GM21447 (cell line): Measurements from ENCODE around the gene NOC4L.
"Not testable (repeated sequence)": the region's sequence is repeated elsewhere in the genome, so short reads cannot be mapped to it uniquely, and the experiment has no call there.

Experiments
- ATAC-seq: cut with Tn5 transposase; IDR thresholded peaks from one replicate; pipeline ENCODE4 v1.9.1; 2021; ENCODE audit not compliant: unreplicated experiment

NOC4L gene

DNA sequence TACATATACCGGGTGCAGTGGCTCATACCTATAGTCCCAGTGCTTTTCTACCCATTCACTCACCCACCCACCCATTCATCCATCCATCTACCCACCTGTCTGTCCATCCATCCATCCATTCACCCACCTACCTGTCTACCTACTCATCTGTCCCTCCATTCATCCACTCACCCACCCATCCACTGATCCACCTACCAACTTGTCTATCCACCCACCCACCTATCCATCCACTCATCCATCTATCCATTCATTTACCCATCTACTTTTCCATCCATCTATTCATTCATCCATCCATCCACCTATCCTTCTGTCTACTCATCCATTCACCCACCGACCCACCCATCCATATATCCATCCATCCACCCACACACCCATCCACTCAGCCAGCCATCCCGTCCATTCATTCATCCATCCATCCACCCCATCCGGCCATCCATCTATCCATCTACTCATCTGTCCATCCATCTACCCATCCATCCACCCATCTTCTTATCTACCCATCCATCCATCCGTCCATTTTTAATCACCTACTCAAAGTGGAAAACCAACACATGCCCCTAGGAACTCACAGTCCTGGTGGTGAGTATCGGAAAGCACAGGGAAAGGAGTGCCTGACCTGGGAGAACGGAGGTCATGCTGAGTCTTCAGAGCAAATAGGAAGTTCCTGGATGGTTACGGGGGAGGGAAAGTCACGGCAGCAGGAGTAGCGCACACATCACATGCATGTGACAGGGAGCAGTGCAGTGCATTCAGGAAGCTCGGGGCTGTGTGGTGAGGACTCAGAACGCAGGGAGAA lies 20.1 kb upstream of the NOC4L start:
- ATAC-seq: no peak

DNA sequence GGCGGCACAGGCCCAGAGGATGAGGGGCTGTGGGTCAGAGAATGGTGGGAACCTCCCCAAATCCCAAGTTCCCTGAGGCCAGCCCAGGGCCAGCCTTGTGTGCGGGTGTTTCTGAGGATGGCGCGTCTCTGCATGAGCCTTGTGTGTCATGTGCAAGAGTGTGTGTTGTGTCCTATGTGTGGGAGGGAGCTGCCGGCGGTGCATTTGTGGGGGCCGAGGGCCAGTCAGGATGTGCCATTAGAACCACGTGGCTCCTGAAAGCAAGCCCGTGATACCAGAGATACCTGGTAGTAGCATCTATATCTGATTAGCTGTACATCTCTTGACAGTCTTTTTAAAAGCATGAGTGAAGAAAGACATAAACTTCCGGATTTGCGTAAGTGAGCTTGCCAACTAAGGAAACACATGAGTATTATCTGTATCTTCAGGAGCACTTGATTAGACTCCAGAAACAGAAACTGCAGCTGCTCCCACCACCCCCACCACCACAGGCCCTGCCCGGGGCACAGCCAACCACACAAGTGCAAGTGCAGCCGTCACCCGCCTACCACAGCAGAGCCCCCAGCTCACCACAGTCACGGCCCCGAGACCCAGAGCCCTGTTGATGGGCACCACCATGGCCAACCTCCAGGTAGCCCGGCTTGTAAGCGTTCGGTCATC lies 19.4 kb upstream of the NOC4L start:
- ATAC-seq: no peak

DNA sequence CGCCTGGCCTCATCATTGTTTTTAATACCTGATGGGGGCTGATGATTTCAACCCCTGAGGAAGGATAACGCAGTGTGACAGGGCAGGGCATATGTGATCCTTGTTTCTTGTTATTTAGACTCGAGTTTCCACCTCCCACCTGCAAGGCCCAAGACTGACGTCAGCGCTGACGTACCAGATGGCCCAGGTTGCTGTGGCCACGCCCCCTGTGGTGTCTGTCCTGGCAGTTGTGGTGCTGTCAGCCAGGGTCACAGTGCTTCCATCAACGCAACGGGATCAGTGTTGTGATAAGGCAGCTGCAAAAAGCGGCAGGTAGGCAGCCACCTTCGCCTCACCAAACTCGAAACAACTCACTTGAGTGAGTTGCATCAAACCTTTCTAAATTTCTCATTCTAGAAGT lies 18.5 kb upstream of the NOC4L start:
- no peak for ATAC-seq

DNA sequence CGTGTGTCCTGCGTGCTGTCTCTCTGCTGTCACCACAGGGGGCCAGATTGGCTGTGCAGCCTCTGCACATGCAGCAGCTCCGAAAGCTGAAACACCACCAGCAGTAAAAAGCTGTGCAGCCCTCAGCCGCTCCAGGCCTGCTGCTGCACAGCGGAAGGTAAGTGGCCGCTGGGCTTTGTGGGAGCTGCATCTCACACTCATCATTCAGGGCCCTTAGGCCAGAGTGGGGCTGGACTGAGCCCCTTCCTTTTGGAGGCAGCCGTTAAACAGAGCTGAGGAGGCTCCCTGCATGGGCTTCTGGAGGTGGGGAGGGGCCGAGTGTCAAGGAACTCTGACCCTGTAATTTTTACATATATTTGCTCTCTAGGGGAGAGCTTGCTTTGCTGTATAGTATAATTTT lies 17.2 kb upstream of the NOC4L start:
- no peak for ATAC-seq

DNA sequence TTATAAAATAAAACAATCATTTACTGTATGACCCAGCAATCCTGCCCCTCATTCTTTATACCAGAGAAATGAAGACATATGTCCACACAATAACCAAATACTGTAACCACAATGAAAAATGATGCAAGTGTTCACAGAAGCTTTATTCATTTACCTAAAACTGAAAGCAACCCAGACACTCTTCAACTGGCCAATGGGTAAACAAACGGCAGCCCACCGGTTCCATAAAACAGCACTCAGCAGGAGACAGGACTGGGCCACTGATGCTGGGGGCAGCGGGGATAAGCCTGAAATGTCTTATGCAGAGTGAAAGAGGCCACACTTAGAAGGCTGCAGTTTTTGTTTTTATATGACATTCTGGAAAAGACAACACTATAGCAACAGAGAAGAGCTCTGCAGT lies 15.2 kb upstream of the NOC4L start:
- no peak for ATAC-seq

DNA sequence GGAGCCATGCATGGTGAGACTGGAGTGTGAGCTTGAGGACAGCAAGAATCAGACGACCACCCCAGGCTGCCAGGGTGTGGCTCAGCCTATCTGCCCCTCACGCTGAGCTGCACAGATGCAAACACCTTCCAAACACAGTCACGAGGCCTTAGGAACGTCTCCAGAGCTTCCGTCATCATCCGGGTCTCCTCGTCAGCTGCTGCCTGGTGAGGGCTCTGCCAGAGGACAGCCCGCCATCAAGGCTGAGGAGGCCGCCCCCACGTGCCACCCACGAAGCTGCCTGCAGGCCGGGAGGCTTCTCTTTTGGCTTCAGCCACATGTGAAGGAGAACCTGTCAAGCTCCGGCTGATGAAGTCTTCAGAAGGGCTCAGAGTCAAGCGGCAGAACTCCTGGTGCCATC lies 13.6 kb upstream of the NOC4L start:
- no peak for ATAC-seq

DNA sequence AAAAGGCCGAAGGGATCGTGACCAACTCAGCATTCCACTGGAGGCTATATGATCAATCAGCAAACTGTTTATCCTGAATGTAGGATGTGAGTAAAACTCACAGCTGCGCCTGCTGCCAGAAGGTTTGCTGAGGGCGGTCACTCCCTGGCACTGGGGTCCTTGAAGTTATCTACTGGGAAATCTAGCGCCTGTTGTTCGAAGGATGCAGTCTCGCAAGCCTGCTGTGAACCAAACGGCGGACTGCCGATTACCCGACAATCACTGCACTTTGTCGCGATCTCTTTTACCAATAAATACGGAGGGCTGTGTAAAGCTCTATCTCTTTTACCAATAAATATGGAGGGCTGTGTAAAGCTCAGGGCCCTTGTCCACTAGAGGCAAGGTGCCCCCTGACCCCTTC lies 13.0 kb upstream of the NOC4L start:
- ATAC-seq: no peak

DNA sequence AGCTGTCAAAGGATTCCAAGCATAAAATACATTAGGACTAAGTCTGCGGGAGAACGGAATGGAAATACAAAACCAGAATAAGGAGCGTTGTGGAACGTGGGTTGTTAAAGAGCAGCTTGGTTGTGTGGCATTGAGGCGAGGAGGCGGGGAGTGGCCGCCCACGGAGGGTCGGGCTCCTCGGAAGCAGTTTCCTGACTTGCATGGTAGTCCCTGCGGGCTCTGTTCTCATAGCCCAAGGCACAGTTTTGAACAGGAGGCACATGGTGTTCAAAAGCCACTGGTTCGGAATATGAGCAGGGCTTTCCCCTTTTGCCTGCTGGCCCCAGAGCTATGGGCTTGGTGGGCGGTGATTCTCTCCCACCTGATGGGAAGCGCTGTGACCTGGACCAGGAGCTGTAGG lies 12.3 kb upstream of the NOC4L start:
- no peak for ATAC-seq

DNA sequence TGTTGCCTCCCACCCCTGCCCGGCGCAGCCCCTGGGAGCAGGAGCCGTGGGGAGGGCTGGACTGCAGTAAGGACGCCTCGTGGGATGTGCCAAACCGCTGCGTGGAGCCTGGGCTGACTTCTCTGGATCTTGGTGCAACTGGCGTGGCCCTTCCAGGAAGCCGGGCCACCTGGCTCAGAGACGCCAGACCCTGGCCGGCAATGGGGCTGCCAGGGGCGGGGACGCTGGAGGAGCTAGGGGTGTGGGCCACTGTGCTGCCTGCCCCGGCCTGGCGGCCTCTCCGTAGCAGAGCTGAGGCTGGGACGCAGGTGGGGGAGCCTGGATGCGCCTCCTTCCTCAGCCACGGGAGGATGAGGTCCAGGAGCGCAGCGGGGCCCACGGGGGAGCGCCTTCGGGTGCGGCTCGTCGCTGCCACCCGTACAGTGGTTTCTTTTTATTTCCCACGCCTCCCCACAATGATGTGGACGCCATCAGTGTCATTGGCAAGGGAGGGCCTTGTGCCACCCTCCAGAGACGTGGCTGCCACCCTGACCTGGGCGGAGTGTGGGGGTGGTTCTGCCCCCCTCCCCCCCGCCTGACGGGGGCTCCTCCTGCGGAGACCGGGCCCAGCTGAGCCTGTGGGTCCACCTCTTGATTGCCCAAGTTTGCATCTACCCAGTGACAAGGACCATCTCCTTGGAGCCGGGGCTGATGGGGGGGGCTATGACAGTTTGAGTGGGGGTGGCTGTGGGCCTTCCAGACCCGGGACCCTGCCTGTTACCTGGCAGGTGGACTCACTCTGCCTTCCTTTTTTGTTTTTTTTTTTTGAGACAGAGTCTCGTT lies 11.4 kb upstream of the NOC4L start:
- ATAC-seq: no peak

DNA sequence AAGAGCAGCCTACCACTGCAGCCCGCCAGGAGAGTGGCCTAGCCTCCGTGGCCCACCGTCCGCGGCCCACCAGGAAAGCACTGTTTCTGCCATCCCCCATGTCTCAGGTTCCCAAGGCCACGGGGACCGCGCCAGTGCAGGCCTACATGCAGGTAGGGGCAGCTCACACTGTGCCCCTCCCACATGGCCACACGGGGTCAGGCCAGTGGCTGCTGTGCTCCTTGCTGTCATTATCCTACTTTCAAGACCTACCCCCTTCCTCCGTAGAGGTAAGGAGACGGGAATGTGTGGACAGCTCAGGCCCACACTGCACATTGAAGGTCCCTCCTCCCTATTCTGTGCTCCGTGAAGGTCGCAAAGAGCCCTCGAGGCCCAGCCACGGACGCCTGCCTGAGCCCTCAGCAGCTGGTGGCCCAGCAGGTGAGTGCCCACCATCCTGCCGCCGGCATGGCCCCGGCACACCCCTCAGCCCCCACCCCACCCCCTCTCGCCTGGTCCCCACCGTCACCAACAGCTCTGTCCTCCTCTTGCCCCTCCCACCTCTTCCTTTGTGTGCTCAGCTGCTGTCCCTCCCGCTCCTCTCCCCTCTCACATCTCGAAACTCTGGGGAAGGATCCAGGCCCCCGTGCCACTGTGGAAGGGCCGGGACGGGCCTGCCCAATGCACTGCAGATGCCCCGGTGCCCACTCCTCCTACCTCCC lies 10.2 kb upstream of the NOC4L start:
- ATAC-seq: no peak

DNA sequence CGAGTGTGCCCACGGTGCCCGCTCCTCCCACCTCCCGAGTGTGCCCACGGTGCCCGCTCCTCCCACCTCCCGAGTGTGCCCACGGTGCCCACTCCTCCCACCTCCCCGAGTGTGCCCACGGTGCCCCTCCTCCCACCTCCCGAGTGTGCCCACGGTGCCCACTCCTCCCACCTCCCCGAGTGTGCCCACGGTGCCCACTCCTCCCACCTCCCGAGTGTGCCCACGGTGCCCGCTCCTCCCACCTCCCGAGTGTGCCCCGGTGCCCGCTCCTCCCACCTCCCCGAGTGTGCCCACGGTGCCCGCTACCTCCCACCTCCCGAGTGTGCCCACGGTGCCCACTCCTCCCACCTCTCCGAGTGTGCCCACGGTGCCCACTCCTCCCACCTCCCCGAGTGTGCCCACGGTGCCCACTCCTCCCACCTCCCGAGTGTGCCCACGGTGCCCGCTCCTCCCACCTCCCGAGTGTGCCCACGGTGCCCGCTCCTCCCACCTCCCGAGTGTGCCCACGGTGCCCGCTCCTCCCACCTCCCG lies 9.5 kb upstream of the NOC4L start:
- not testable (repeated sequence) for ATAC-seq

DNA sequence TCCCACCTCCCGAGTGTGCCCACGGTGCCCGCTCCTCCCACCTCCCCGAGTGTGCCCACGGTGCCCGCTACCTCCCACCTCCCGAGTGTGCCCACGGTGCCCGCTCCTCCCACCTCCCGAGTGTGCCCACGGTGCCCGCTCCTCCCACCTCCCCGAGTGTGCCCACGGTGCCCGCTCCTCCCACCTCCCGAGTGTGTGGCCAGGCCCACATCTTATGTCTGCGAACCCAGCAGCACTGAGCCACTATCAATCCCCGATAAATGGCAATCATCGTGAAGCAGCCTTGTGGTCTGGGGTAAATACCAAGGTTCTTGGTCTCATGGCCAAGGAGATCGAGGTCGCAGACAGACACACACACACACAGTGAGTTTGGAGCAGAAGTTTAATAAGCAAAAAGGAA lies 8.0 kb upstream of the NOC4L start:
- ATAC-seq: not testable (repeated sequence)

DNA sequence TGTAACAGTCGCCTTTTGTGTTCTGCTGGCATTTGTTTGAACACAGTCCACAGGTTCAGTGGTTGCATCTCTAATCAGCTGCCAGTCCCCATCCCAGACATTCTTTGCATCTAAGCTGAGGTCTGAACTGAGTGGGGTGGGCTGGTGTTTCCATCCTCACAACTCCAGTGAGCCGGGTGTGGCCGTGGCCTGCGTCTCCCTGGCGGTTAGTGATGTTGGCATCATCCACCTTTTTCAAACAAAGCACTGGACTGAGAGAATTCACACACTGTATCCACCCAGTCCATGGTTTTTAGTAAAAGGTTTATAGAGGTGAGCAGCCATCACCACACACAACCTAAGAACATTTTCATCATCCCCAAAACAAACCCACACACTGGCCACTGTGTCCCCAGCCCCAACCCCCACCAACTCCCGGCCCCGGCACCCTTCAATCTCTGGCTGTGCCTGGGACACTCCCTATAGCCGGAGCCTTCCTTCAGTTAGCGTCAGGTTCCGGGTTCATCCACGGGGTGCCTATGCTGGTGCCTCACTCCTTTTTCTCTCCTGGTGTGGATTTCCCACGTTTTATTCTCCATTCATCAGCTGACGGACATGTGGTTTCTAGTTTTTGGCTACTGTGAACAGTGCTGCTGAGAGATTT lies 6.7 kb upstream of the NOC4L start:
- no peak for ATAC-seq

DNA sequence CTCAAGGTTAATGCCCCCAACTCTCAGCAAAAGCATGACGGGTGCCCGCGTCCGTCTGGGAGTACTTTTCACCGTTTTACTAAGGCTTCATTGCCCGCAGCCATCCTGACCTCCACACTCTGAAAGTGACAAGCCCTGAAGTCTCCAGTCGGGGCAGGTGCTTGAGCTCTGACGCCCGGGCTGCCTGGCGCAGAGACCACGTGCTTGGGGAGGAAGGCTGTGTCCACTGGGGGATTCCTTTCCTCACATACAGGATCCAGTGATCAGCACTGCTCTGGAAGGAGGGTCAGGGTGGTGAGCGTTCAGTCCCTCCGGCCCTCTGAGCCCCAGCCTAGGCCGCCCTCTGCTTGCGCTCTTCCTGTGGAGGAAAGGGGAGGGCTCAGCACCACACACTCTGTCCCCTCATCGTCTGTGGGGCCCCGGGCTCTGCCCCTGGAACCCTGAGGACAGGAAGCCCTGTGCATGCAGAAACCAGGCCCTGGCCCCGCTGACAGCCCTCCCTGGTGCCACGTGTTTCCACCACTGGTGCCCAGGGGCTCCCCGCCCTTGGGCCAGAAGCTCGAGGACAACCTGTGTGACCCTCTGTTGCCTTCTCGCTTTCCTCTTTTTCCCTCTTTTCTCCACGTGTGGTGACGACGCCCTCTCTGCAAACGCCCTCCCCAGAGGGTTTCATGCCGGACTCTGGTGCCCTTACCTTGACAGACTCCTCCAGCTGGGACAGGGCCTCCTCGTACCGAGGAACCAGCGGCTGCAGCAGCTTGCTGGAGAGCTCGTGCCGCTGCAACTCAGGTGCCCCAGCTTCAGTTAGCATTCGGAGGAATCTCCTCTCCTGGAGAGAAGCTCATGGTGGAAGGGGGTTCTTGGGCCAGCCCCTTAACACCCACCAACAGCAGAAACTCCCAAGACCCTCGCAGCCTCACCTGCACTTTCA lies 5.1 kb upstream of the NOC4L start:
- ATAC-seq: no peak

DNA sequence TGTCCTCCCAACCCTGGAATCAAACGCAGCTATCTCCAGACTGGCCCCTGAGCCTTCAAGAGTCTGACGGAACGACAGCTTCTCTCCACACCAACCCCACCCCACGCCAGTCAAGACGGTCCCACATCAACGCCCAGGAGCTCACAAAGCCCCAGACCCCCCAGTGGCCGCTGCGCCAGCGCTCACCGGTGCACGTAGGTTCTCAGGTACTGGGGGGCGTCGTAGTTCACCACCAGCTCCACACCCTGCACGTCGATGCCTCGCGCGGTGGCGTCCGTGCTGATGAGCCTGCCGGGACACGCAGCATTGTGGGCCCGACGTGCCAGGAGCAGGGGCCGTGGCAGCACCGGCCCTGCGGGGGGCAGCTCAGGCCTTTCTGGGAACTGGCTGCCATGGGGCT lies 4.3 kb upstream of the NOC4L start:
- ATAC-seq: no peak

DNA sequence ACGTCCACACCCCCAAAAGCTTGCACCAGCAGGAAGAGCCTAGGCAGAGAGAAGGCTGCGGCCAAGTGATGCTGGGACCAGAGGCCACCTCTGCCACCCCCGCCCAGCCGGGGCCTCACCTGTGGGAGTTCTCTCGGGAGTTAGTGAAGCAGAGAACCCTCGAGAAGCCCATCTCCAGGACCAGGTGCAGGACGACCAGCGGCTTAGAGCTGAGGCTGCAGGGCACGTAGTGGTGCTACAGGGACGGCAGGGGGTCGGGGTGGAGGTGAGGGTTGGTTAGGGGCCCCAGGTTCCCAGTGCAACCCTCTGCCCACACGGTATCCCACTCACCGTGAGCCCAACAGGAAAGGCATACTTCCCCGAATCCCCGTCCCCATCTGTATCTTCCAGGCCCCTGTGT lies 3.8 kb upstream of the NOC4L start:
- no peak for ATAC-seq

DNA sequence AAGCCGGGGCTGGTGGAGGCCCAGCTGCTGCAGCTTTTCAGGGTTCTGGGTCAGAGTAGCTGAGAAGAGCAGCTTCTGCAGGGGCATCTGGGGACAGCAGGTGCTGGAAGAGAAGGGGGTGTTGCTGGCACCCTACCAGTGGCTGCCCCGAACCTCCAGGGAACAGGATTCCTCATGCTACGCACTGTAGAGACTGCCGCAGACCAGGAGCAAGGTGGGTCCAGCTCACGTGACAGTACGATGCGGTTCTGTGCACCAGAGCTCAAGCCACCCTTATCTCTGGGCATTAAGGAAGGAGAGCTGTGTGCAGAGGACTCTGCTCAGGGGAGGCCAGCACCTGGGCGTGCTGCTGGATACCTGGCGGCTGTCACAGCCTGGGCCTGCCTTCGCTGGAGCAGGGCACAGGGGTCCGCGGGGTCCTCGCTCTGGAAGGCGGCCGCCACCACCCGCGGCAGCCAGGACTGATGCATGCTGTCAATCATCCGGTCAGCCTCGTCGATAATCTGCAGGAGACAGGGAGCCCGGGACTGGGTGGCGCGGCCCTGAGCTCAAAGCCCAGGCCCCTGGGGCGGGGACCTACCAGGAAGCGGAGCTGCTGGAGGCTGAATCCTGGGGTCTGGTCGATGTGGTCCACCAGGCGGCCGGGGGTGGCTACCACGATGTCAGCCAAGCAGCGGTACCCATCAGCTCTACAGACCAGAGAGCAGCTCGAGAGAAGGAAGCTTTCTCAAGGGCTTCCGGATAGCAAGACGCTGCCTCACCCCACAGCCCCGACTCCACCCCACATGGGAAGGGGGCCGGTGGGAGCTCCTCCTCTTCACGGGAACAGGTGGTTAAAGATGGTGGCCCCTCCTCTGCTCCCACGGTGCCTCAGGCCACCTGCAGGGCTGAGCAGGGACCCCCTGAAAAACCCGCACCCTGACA lies 3.1 kb upstream of the NOC4L start:
- no peak for ATAC-seq

DNA sequence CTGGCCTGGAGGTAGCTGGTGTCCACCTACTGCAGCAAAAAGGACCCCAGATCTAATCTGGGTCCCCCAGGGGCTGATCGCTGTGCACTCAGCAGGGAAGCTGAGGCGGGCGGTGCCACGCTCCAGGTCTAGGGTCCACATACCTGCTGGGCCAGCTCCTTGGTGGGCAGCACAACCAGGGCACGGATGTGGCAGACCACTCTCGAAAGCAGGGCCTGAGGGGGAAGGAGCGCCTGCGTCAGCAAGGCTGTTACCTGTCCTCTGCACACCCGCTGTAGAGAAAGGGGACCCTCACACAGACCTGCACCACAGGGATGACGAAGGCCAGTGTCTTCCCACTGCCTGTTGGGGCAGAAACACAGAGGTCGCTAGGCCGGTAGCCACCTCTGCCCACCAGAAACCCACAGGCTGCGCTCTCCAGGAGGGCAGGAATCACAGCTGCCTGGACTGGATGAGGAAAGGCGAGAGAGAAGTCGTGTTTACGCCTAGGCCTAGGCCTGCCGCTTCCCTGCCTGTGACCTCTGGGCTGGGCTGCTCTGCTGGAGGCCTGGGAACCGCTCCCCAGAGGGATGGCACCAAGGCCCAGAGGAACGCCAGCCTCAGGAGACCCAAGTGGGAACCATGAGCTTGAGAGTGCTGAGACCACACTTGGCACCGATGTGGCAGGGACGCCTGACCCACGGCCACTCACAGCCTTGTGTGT lies 2.1 kb upstream of the NOC4L start:
- ATAC-seq: no peak
